A673 (cell line): ENCODE data around the gene CYP46A1.

Experiments used
- CTCF ChIP-seq: fragments of 300-800, 200-600 bp; sonication (generic); conservative IDR thresholded peaks from 2 replicates; pipeline ENCODE4 v1.5.1; 2017; ENCODE audit warnings: low read depth, mild to moderate bottlenecking, antibody characterized with exemption, low read length, moderate library complexity, mixed read lengths
- EZH2 ChIP-seq: fragments of 200-600 bp; sonication (generic); IDR thresholded peaks from 2 replicates; pipeline ENCODE4 v1.6.1; 2017; ENCODE audit warnings: borderline replicate concordance, low read depth, mild to moderate bottlenecking, mixed read lengths, antibody characterized with exemption, low read length; ENCODE audit not compliant: poor library complexity, severe bottlenecking

- no peak for TF ChIP-seq CTCF
- no peak for TF ChIP-seq EZH2
Measured at GRCh38 chr14:99775351-99775750, 91.3 kb downstream of the CYP46A1 start.
